Duodenal mucosa (tissue), 2 donors: ENCODE measurements around the gene SMIM21.

ENCODE experiments used
- H3K27ac ChIP-seq: one replicate; pipeline ENCODE4 v1.7.0; 2013; ENCODE audit warnings: low read depth, low read length
- H3K27me3 ChIP-seq, 2 donors: one replicate each; pipeline ENCODE4 v1.7.0; 2013; ENCODE audit warnings: low read length in 2 of 2, control low read depth in 1 of 2; ENCODE audit not compliant: insufficient read depth in 2 of 2, control insufficient read depth in 1 of 2
- H3K36me3 ChIP-seq, 2 donors: one replicate each; pipeline ENCODE4 v1.7.0; 2013; ENCODE audit warnings: low read length in 2 of 2, control low read depth in 1 of 2; ENCODE audit not compliant: insufficient read depth in 2 of 2, control insufficient read depth in 1 of 2
- H3K4me1 ChIP-seq, 2 donors: one replicate each; pipeline ENCODE4 v1.7.0; 2013; ENCODE audit warnings: low read length in 2 of 2, control low read depth in 1 of 2; ENCODE audit not compliant: insufficient read depth in 2 of 2, control insufficient read depth in 1 of 2
- H3K4me3 ChIP-seq, 2 donors: one replicate each; pipeline ENCODE4 v1.7.0; 2013; ENCODE audit warnings: low read length in 2 of 2, low read depth in 1 of 2
- H3K9ac ChIP-seq, 2 donors: one replicate each; pipeline ENCODE4 v1.7.0; 2013; ENCODE audit warnings: low read length in 2 of 2, low read depth in 1 of 2
- H3K9me3 ChIP-seq, 2 donors: one replicate each; pipeline ENCODE4 v1.7.0; 2013; ENCODE audit warnings: low read length in 2 of 2, control low read depth in 1 of 2; ENCODE audit not compliant: control insufficient read depth in 1 of 2

SMIM21 gene

GRCh38 chr18:75427603-75428002 is at the start of gene SMIM21:
SMIM21 (minus strand) TSS chr18:75427703; CDS start chr18:75427563, 140 bp downstream.
- Histone ChIP-seq H3K4me3 (no peak within 1 kb of the TSS), H3K4me1 (no peaks in the 10 kb centered on the region), H3K9ac (no peak within 1 kb of the TSS), H3K27me3 (no peaks in the 10 kb centered on the region), H3K9me3 (no peaks in the 10 kb centered on the region), H3K27ac (no peak within 1 kb of the TSS), H3K36me3 (no peaks in the 10 kb centered on the region)

GRCh38 chr18:75475228-75475627 is 47.7 kb upstream of the SMIM21 start:
- Histone ChIP-seq H3K27me3 (no peaks in the 10 kb centered on the region), H3K36me3 (no peaks in the 10 kb centered on the region), H3K9me3 (no peaks in the 10 kb centered on the region), H3K4me1 (no peaks in the 10 kb centered on the region), H3K4me3 (no peak overlapping the region), H3K9ac (no peak overlapping the region), H3K27ac (no peak overlapping the region)

- Histone ChIP-seq H3K9me3 (no peaks in the 10 kb centered on the region), H3K27me3 (no peaks in the 10 kb centered on the region), H3K9ac (no peak overlapping the region), H3K36me3 (no peaks in the 10 kb centered on the region), H3K4me3 (no peak overlapping the region), H3K27ac (no peak overlapping the region), H3K4me1 (no peaks in the 10 kb centered on the region)
Observed at GRCh38 chr18:75474332-75474731, 46.8 kb upstream of the SMIM21 start.

GRCh38 chr18:75473316-75473715 is 45.8 kb upstream of the SMIM21 start:
- Histone ChIP-seq H3K9ac (no peak overlapping the region), H3K36me3 (no peaks in the 10 kb centered on the region), H3K27ac (no peak overlapping the region), H3K9me3 (no peaks in the 10 kb centered on the region), H3K4me3 (no peak overlapping the region), H3K4me1 (no peaks in the 10 kb centered on the region), H3K27me3 (no peaks in the 10 kb centered on the region)

- Histone ChIP-seq H3K4me3 (no peak overlapping the region), H3K4me1 (no peaks in the 10 kb centered on the region), H3K9me3 (no peaks in the 10 kb centered on the region), H3K36me3 (no peaks in the 10 kb centered on the region), H3K27ac (no peak overlapping the region), H3K27me3 (no peaks in the 10 kb centered on the region), H3K9ac (no peak overlapping the region)
Observed at GRCh38 chr18:75472906-75473305, 45.4 kb upstream of the SMIM21 start.

- Histone ChIP-seq H3K4me1 (no peaks in the 10 kb centered on the region), H3K4me3 (no peak overlapping the region), H3K9me3 (no peaks in the 10 kb centered on the region), H3K27ac (no peak overlapping the region), H3K36me3 (no peaks in the 10 kb centered on the region), H3K27me3 (no peaks in the 10 kb centered on the region), H3K9ac (no peak overlapping the region)
Observed at GRCh38 chr18:75472396-75472795, 44.9 kb upstream of the SMIM21 start.

GRCh38 chr18:75471850-75472249 is 44.3 kb upstream of the SMIM21 start:
- no peaks in the 10 kb centered on the region for H3K27me3 ChIP-seq
- no peak overlapping the region for H3K9ac ChIP-seq
- H3K4me1 ChIP-seq = no peaks in the 10 kb centered on the region
- no peaks in the 10 kb centered on the region for H3K36me3 ChIP-seq
- H3K27ac ChIP-seq = no peak overlapping the region
- no peak overlapping the region for H3K4me3 ChIP-seq
- no peaks in the 10 kb centered on the region for H3K9me3 ChIP-seq

- no peaks in the 10 kb centered on the region for H3K36me3 ChIP-seq
- H3K9ac ChIP-seq = no peak overlapping the region
- no peak overlapping the region for H3K4me3 ChIP-seq
- H3K27ac ChIP-seq = no peak overlapping the region
- no peaks in the 10 kb centered on the region for H3K4me1 ChIP-seq
- no peaks in the 10 kb centered on the region for H3K27me3 ChIP-seq
- H3K9me3 ChIP-seq = no peaks in the 10 kb centered on the region
Observed at GRCh38 chr18:75467851-75468250, 40.3 kb upstream of the SMIM21 start.

GRCh38 chr18:75467281-75467795 is 39.8 kb upstream of the SMIM21 start:
- no peak overlapping the region for H3K27ac ChIP-seq
- H3K36me3 ChIP-seq = no peaks in the 10 kb centered on the region
- no peak overlapping the region for H3K4me3 ChIP-seq
- H3K27me3 ChIP-seq = no peaks in the 10 kb centered on the region
- H3K9ac ChIP-seq = no peak overlapping the region
- H3K9me3 ChIP-seq = no peaks in the 10 kb centered on the region
- no peaks in the 10 kb centered on the region for H3K4me1 ChIP-seq

GRCh38 chr18:75464356-75464755 is 36.9 kb upstream of the SMIM21 start:
- Histone ChIP-seq H3K9me3 (no peaks in the 10 kb centered on the region), H3K36me3 (no peaks in the 10 kb centered on the region), H3K9ac (no peak overlapping the region), H3K27ac (no peak overlapping the region), H3K27me3 (peaks cover 0 to 4% of the 10 kb centered on the region in 2 donors), H3K4me1 (no peaks in the 10 kb centered on the region), H3K4me3 (no peak overlapping the region)
